ENCODE results near the gene NACC2. TPM values are rescaled to one million over a fixed set of nuclear protein-coding genes. Genes with fewer than 3 reads are reported as not detected.
A peak's percentile ranks its signal among the peaks of the same experiment; 100 is the strongest.

The NACC2 gene
- total RNA-seq, 4 donors from 2014 or later = 71.4 to 209 (median 110) TPM

GRCh38 chr9:135976531-135976930, 118.6 kb downstream of the NACC2 start:
- 96 to 100% methylated on average over 1 to 4 of the region's 13 CpGs for WGBS, 2 donors (ENCODE audit: low coverage in 1 of 2)
- no peaks in the 10 kb centered on the region for H3K9me3 ChIP-seq
- TF ChIP-seq POLR2A (IDR thresholded peaks at IDR 0.05) (no peak), EP300 (IDR thresholded peaks at IDR 0.05) (no peak), POLR2AphosphoS5 (IDR thresholded peaks at IDR 0.05) (no peak), CTCF (IDR thresholded peaks at IDR 0.05) (no peak)
- H3K4me3 ChIP-seq = no peak overlapping the region
- H3K36me3 ChIP-seq = no peaks in the 10 kb centered on the region
- ATAC-seq = no peak
- no peak overlapping the region for H3K27ac ChIP-seq
- H3K27me3 ChIP-seq = peaks cover 80% of the 10 kb centered on the region
- peaks cover 0 to 14% (median 5%) of the 10 kb centered on the region in 3 donors for H3K4me1 ChIP-seq

GRCh38 chr9:135975834-135976233, 119.3 kb downstream of the NACC2 start:
- 80 to 81% methylated on average over 10 of the region's 10 CpGs for WGBS, 2 donors (ENCODE audit: low coverage in 1 of 2)
- Histone ChIP-seq H3K9me3 (no peaks in the 10 kb centered on the region), H3K4me1 (peaks cover 0 to 14% (median 5%) of the 10 kb centered on the region in 3 donors), H3K27me3 (peaks cover 80% of the 10 kb centered on the region), H3K27ac (no peak overlapping the region), H3K36me3 (no peaks in the 10 kb centered on the region), H3K4me3 (no peak overlapping the region)
- no peak for TF ChIP-seq CTCF (IDR thresholded peaks at IDR 0.05)
- TF ChIP-seq POLR2A (IDR thresholded peaks at IDR 0.05) = no peak
- no peak for ATAC-seq

- no peaks in the 10 kb centered on the region for H3K9me3 ChIP-seq
- TF ChIP-seq CTCF (IDR thresholded peaks at IDR 0.05) = no peak
- TF ChIP-seq POLR2AphosphoS5 (IDR thresholded peaks at IDR 0.05) = no peak
- no peak for TF ChIP-seq POLR2A (IDR thresholded peaks at IDR 0.05)
- TF ChIP-seq EP300 (IDR thresholded peaks at IDR 0.05) = no peak
- WGBS, 2 donors (ENCODE audit: low coverage in 1 of 2) = 62 to 63% methylated on average over 6 to 9 of the region's 10 CpGs
- no peaks in the 10 kb centered on the region for H3K36me3 ChIP-seq
- H3K27me3 ChIP-seq = peaks cover 63% of the 10 kb centered on the region
- no peak for ATAC-seq
- H3K27ac ChIP-seq = no peak overlapping the region
- peaks cover 0 to 6% (median 4%) of the 10 kb centered on the region in 3 donors for H3K4me1 ChIP-seq
- H3K4me3 ChIP-seq = no peak overlapping the region
Observed at GRCh38 chr9:135974220-135974573, 120.9 kb downstream of the NACC2 start.

DNA sequence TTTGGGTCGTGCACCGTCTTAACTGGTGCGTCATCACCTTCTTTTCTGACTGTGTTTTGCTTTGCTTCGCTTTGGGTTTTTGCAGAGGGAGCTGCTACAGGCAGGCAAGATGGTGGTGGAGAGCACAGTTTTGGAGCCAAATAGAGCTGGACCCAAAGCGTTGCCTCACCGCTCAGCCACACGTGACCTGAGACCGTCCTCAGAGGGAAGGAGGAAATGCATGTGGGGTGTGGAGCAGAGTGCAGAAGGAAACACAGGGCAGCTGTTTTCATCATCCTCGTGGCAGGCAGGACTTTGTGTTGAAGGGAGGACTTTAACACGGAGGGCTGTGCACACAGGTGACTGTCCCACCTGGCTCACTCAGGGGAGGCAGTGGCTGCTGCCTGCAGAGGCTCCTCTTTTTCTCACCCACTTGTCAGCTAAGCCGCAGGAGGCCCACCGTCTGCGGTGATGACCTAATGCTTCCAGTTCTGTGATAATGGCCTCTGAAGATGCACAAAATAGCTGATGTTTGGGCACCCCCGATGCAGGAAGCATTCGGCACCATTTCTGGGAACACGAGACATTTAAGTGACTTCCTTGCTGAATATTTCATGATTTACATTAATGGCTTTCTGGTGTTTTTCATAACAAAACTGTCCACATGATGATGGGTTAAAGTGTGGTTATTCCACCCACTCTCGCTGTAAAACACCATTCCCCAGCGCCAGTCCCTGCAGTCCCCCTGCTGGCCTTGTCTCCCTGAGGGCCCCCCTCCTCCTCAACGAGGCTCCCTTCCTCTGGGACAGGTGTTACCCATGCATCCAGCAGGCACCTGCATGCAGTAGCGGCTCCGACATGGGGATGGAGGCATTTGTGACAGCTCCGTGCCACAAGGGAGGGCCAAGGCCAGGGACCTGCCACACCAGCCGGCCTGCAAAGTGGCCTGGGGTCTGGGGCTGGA, 121.5 kb downstream of the NACC2 start:
- no peaks in the 10 kb centered on the region for H3K36me3 ChIP-seq
- H3K27ac ChIP-seq = no peak overlapping the region
- H3K9me3 ChIP-seq = no peaks in the 10 kb centered on the region
- no peak for TF ChIP-seq EP300 (IDR thresholded peaks at IDR 0.05)
- no peak for TF ChIP-seq POLR2AphosphoS5 (IDR thresholded peaks at IDR 0.05)
- no peak for TF ChIP-seq POLR2A (IDR thresholded peaks at IDR 0.05)
- no peak for TF ChIP-seq CTCF (IDR thresholded peaks at IDR 0.05)
- 57 to 64% methylated on average over 12 to 17 of the region's 23 CpGs for WGBS, 2 donors (ENCODE audit: low coverage in 1 of 2)
- peaks cover 57% of the 10 kb centered on the region for H3K27me3 ChIP-seq
- peak; percentile 49 for ATAC-seq
- H3K4me1 ChIP-seq = peaks cover 0 to 6% (median 4%) of the 10 kb centered on the region in 3 donors
- no peak overlapping the region for H3K4me3 ChIP-seq

DNA sequence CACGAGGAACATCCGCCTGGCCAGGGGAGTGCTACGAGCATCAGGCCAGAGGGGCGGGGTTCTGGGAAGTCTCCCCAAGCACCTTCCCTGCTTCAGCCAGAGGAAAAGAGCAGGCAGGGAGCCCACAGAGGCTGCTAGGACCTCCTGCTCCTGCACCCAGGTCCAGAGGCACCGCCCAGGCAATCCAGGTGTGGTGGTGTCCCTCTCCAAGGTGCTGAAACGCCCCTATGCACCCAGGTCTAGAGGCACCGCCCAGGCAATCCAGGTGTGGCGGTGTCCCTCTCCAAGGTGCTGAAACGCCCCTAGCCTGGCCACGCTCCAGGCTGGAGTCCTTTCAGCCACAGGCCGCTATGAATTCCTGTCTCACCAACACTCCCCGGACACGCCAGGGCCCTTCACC, 123.2 kb downstream of the NACC2 start:
- H3K27me3 ChIP-seq = peaks cover 46% of the 10 kb centered on the region
- H3K4me3 ChIP-seq = no peak overlapping the region
- H3K4me1 ChIP-seq = peaks cover 0 to 21% (median 5%) of the 10 kb centered on the region in 3 donors
- WGBS, 2 donors (ENCODE audit: low coverage in 1 of 2) = 22 to 38% methylated on average over 4 to 6 of the region's 13 CpGs
- H3K27ac ChIP-seq = no peak overlapping the region
- TF ChIP-seq POLR2A (IDR thresholded peaks at IDR 0.05) (no peak), EP300 (IDR thresholded peaks at IDR 0.05) (no peak), POLR2AphosphoS5 (IDR thresholded peaks at IDR 0.05) (no peak), CTCF (IDR thresholded peaks at IDR 0.05) (no peak)
- no peaks in the 10 kb centered on the region for H3K36me3 ChIP-seq
- H3K9me3 ChIP-seq = no peaks in the 10 kb centered on the region
- no peak for ATAC-seq

Data from gastroesophageal sphincter (tissue), 4 donors.